K562 (cell line): ENCODE results near the gene HK1. TPM values are rescaled to one million over a fixed set of nuclear protein-coding genes. Genes with fewer than 3 reads are reported as not detected.
A peak's percentile ranks its signal among the peaks of the same experiment; 100 is the strongest.

Experiments used
- CREB1 ChIP-seq, 2 experiments: sonication (generic) in 1 of 2; formaldehyde crosslinking in 1 of 2; IDR thresholded peaks; 2 replicates each; pipeline versions ENCODE4 v1.6.1 to v1.8.0; 2012 to 2022; ENCODE audit warnings: inconsistent platforms in 1 of 2, mild to moderate bottlenecking in 1 of 2, missing genetic modification reagents in 1 of 2, moderate library complexity in 1 of 2
- ELF2 ChIP-seq: fragments of 250-450 bp; sonication (Bioruptor Pico); IDR thresholded peaks from 2 replicates; pipeline ENCODE4 v1.5.0; 2021; ENCODE audit warnings: mild to moderate bottlenecking
- HSF4 ChIP-seq: fragments of 250-450 bp; sonication (Bioruptor Pico); IDR thresholded peaks from 2 replicates; pipeline ENCODE4 v2.1.2; 2022; ENCODE audit warnings: mild to moderate bottlenecking, moderate library complexity, borderline replicate concordance
- KLF16 ChIP-seq: IDR thresholded peaks from 2 replicates; pipeline ENCODE4 v1.6.1; 2016; ENCODE audit warnings: antibody characterized with exemption
- NCOA6 ChIP-seq: fragments of 450-650 bp; IDR thresholded peaks from 2 replicates; pipeline ENCODE4 v1.6.1; 2017; ENCODE audit warnings: mild to moderate bottlenecking
- RAD51 ChIP-seq: fragments of 450-650 bp; IDR thresholded peaks from 2 replicates; pipeline ENCODE4 v1.7.1; 2016; ENCODE audit warnings: low read depth, mild to moderate bottlenecking, borderline replicate concordance
- SRF ChIP-seq, 2 experiments: fragments of 250-450, 450-650 bp in 1 of 2; sonication (Bioruptor Pico) in 1 of 2; sonication (generic) in 1 of 2; formaldehyde crosslinking; IDR thresholded peaks; 2 replicates each; pipeline versions ENCODE4 v1.5.0 to v1.5.1; 2020 to 2022; ENCODE audit warnings: mild to moderate bottlenecking in 1 of 2, missing genetic modification reagents in 1 of 2
- ZBTB49 ChIP-seq: sonication (generic); formaldehyde crosslinking; IDR thresholded peaks from 2 replicates; pipeline ENCODE4 v1.8.0; 2022; ENCODE audit warnings: missing genetic modification reagents, mild to moderate bottlenecking, borderline replicate concordance
- ZNF75A ChIP-seq: fragments of 450-650 bp; formaldehyde crosslinking; IDR thresholded peaks from 2 replicates; pipeline ENCODE4 v1.4.0; 2020; ENCODE audit warnings: mild to moderate bottlenecking
- polyA plus RNA-seq, 8 experiments: library from polyadenylated mRNA; depleted of rRNA in 4 of 8; stranded (reverse) in 5 of 8; unstranded in 3 of 8; fragments of >200 nt; fragmentation: Nextera tagmentation in 2 of 8; fragmentation: Illumina TruSeq in 1 of 8; extraction: Ambion mirVana in 2 of 8; extraction: Trizol in 1 of 8; gene quantifications; 2 replicates each; pipeline versions ENCODE4 v1.2.1 to v1.2.3, GENCODE V29; 2011 to 2014; ENCODE audit warnings: inconsistent platforms in 1 of 8, missing spikeins in 1 of 8
- total RNA-seq, 7 experiments: library from RNA; depleted of rRNA in 6 of 7; stranded (reverse); fragments of >200 nt in 6 of 7; fragmentation: Illumina TruSeq in 2 of 7; extraction: Trizol in 2 of 7; gene quantifications; 2 replicates each; pipeline versions ENCODE4 v1.2.1 to v1.2.3, GENCODE V29; 2011 to 2021; ENCODE audit warnings: low replicate concordance in 1 of 7
- TF ChIP-seq, protein P1 (sequence below): fragments of 450-650 bp; IDR thresholded peaks from 2 replicates; pipeline ENCODE4 v1.6.1; 2016; ENCODE audit warnings: low read depth
- TF ChIP-seq, protein P2 (sequence below), 2 experiments: IDR thresholded peaks; 2 replicates each; pipeline ENCODE4 v1.6.1; 2012; ENCODE audit warnings: improper control_type of control experiment in 2 of 2, low read depth in 2 of 2, low read length in 2 of 2, borderline replicate concordance in 1 of 2

The HK1 gene
- total and polyA plus RNA-seq, 9 of the 15 experiments (the other 6 are each of a cell fraction or from before 2014, with no cell fraction given) = 29.2 to 444 (median 193) TPM

- TF ChIP-seq, protein P1, sequence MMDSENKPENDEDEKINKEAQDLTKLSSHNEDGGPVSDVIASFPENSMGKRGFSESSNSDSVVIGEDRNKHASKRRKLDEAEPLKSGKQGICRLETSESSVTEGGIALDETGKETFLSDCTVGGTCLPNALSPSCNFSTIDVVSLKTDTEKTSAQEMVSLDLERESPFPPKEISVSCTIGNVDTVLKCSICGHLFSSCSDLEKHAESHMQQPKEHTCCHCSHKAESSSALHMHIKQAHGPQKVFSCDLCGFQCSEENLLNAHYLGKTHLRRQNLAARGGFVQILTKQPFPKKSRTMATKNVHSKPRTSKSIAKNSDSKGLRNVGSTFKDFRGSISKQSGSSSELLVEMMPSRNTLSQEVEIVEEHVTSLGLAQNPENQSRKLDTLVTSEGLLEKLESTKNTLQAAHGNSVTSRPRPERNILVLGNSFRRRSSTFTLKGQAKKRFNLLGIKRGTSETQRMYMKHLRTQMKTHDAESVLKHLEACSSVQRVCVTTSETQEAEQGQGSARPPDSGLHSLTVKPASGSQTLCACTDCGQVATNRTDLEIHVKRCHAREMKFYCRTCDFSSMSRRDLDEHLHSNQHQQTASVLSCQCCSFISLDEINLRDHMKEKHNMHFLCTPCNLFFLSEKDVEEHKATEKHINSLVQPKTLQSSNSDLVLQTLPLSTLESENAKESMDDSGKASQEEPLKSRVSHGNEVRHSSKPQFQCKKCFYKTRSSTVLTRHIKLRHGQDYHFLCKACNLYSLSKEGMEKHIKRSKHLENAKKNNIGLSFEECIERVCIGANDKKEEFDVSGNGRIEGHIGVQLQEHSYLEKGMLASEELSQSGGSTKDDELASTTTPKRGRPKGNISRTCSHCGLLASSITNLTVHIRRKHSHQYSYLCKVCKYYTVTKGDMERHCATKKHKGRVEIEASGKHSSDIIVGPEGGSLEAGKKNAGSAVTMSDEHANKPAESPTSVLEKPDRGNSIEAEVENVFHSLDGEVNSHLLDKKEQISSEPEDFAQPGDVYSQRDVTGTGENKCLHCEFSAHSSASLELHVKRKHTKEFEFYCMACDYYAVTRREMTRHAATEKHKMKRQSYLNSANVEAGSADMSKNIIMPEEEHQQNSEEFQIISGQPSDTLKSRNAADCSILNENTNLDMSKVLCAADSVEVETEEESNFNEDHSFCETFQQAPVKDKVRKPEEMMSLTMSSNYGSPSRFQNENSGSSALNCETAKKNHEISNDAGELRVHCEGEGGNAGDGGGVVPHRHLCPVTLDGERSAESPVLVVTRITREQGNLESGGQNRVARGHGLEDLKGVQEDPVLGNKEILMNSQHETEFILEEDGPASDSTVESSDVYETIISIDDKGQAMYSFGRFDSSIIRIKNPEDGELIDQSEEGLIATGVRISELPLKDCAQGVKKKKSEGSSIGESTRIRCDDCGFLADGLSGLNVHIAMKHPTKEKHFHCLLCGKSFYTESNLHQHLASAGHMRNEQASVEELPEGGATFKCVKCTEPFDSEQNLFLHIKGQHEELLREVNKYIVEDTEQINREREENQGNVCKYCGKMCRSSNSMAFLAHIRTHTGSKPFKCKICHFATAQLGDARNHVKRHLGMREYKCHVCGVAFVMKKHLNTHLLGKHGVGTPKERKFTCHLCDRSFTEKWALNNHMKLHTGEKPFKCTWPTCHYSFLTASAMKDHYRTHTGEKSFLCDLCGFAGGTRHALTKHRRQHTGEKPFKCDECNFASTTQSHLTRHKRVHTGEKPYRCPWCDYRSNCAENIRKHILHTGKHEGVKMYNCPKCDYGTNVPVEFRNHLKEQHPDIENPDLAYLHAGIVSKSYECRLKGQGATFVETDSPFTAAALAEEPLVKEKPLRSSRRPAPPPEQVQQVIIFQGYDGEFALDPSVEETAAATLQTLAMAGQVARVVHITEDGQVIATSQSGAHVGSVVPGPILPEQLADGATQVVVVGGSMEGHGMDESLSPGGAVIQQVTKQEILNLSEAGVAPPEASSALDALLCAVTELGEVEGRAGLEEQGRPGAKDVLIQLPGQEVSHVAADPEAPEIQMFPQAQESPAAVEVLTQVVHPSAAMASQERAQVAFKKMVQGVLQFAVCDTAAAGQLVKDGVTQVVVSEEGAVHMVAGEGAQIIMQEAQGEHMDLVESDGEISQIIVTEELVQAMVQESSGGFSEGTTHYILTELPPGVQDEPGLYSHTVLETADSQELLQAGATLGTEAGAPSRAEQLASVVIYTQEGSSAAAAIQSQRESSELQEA = no peak
- TF ChIP-seq SRF (CRISPR knock-in tag; IDR thresholded peaks at IDR 0.05) (no peak), NCOA6 (no peak), CREB1 (IDR thresholded peaks at IDR 0.05) (peak; percentile 57; the same call in 1 of the 2 replicates), CREB1 (CRISPR knock-in tag; IDR thresholded peaks at IDR 0.05) (no peak), ZNF75A (CRISPR knock-in tag) (no peak), HSF4 (CRISPR knock-in tag) (no peak), KLF16 (peak; percentile 70; the same call in 1 of the 2 replicates), ZBTB49 (no peak), ELF2 (CRISPR knock-in tag) (no peak), RAD51 (peak; percentile 61; the same call in 1 of the 2 replicates)
- TF ChIP-seq, protein P2, sequence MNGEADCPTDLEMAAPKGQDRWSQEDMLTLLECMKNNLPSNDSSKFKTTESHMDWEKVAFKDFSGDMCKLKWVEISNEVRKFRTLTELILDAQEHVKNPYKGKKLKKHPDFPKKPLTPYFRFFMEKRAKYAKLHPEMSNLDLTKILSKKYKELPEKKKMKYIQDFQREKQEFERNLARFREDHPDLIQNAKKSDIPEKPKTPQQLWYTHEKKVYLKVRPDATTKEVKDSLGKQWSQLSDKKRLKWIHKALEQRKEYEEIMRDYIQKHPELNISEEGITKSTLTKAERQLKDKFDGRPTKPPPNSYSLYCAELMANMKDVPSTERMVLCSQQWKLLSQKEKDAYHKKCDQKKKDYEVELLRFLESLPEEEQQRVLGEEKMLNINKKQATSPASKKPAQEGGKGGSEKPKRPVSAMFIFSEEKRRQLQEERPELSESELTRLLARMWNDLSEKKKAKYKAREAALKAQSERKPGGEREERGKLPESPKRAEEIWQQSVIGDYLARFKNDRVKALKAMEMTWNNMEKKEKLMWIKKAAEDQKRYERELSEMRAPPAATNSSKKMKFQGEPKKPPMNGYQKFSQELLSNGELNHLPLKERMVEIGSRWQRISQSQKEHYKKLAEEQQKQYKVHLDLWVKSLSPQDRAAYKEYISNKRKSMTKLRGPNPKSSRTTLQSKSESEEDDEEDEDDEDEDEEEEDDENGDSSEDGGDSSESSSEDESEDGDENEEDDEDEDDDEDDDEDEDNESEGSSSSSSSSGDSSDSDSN (IDR thresholded peaks at IDR 0.05; ENCODE audit: borderline replicate concordance in 1 of 2, low read depth in 2 of 2, low read length in 2 of 2) = peak; percentile 94 to 99; a peak in 3 of 4 replicates
Observed at GRCh38 chr10:69334302-69335062, 56.2 kb downstream of the HK1 start (continued).
